ENCODE measurements around the gene DZIP1L. TPM values are rescaled to one million over a fixed set of nuclear protein-coding genes. Genes with fewer than 3 reads are reported as not detected.
"Not testable (repeated sequence)": the region's sequence is repeated elsewhere in the genome, so short reads cannot be mapped to it uniquely, and the experiment has no call there.

The DZIP1L gene
- total RNA-seq, 1 experiment from 2014 or later: 3.8 TPM

DNA sequence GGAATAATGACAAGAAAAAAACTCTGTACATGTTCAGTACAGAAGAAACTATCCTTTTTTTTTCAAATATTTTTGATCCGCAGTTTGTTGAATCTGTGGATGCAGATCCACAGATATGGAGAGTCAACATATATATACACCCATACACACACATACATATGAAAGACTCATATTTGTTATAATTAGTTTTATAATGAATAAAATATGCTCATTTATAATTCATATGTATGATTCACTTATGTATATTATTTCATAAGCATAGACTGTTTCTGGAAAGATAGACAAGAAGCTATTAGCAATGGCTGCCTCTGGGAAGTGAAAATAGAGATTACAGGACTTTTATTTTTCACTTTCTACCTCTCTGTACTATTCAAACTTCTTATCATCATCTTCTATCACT lies 9.8 kb downstream of the DZIP1L start:
- BruUV-seq (replicated peaks): no TSS peak
- Histone ChIP-seq H3K9me3 (ENCODE audit: low read depth, low read length, poor library complexity, severe bottlenecking) (no peaks in the 10 kb centered on the region), H3K36me3 (ENCODE audit: insufficient read depth, low read length, poor library complexity, severe bottlenecking) (no peaks in the 10 kb centered on the region), H3K4me3 (ENCODE audit: low read depth, low read length, poor library complexity, severe bottlenecking) (no peak overlapping the region), H3K4me1 (ENCODE audit: insufficient read depth, low read length, poor library complexity, severe bottlenecking) (no peaks in the 10 kb centered on the region), H3K27ac (ENCODE audit: low read depth, low read length, poor library complexity, severe bottlenecking) (no peak overlapping the region), H3K27me3 (replicated peaks; ENCODE audit: insufficient read depth, low read depth, low read length, poor library complexity) (no peaks in the 10 kb centered on the region)
- ChIA-PET POLR2A (ENCODE audit: low non-redundant PET) (no interaction called here), CTCF (no interaction called here)
- DNase-seq (ENCODE audit: low spot score): no peak
- TF ChIP-seq, protein P1, sequence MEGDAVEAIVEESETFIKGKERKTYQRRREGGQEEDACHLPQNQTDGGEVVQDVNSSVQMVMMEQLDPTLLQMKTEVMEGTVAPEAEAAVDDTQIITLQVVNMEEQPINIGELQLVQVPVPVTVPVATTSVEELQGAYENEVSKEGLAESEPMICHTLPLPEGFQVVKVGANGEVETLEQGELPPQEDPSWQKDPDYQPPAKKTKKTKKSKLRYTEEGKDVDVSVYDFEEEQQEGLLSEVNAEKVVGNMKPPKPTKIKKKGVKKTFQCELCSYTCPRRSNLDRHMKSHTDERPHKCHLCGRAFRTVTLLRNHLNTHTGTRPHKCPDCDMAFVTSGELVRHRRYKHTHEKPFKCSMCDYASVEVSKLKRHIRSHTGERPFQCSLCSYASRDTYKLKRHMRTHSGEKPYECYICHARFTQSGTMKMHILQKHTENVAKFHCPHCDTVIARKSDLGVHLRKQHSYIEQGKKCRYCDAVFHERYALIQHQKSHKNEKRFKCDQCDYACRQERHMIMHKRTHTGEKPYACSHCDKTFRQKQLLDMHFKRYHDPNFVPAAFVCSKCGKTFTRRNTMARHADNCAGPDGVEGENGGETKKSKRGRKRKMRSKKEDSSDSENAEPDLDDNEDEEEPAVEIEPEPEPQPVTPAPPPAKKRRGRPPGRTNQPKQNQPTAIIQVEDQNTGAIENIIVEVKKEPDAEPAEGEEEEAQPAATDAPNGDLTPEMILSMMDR (conservative IDR thresholded peaks at IDR 0.05; ENCODE audit: low read depth, low read length): no peak
- TF ChIP-seq EZH2 (IDR thresholded peaks at IDR 0.05; ENCODE audit: borderline replicate concordance, low read depth, low read length, poor library complexity, severe bottlenecking): no peak
- intact Hi-C loops (cut with micrococcal nuclease; ENCODE audit: unreplicated experiment): no loop called here

DNA sequence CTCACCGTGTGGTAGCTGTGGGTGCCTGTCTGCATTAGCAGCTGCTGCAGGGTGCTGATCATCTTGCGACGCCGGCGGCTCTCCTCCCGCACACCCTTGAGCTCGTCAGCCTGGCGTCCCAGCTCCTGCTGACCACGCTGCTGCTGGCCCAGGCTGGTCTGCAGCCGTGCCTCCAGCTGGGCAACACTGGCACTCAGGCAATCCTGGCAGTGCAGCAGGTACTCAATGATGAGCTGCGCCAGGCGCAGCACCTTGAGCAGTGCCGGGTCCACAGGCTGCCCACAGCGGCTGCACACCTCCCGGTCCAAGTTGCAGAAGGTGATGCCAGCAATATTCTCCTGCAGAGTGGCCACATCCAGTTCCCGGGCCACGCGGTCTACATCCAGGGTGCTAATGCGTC lies 11.9 kb downstream of the DZIP1L start:
- Histone ChIP-seq H3K36me3 (ENCODE audit: insufficient read depth, low read length, poor library complexity, severe bottlenecking) (no peaks in the 10 kb centered on the region), H3K4me1 (ENCODE audit: insufficient read depth, low read length, poor library complexity, severe bottlenecking) (no peaks in the 10 kb centered on the region), H3K9me3 (ENCODE audit: low read depth, low read length, poor library complexity, severe bottlenecking) (no peaks in the 10 kb centered on the region), H3K4me3 (ENCODE audit: low read depth, low read length, poor library complexity, severe bottlenecking) (no peak overlapping the region), H3K27me3 (replicated peaks; ENCODE audit: insufficient read depth, low read depth, low read length, poor library complexity) (no peaks in the 10 kb centered on the region), H3K27ac (ENCODE audit: low read depth, low read length, poor library complexity, severe bottlenecking) (no peak overlapping the region)
- intact Hi-C loops (cut with micrococcal nuclease; ENCODE audit: unreplicated experiment): no loop called here
- ChIA-PET POLR2A (ENCODE audit: low non-redundant PET) (no interaction called here), CTCF (no interaction called here)
- no peak for TF ChIP-seq EZH2 (IDR thresholded peaks at IDR 0.05; ENCODE audit: borderline replicate concordance, low read depth, low read length, poor library complexity, severe bottlenecking)
- TF ChIP-seq, protein P1 (conservative IDR thresholded peaks at IDR 0.05; ENCODE audit: low read depth, low read length): no peak
- DNase-seq (ENCODE audit: low spot score): no peak
- BruUV-seq (replicated peaks): no TSS peak

DNA sequence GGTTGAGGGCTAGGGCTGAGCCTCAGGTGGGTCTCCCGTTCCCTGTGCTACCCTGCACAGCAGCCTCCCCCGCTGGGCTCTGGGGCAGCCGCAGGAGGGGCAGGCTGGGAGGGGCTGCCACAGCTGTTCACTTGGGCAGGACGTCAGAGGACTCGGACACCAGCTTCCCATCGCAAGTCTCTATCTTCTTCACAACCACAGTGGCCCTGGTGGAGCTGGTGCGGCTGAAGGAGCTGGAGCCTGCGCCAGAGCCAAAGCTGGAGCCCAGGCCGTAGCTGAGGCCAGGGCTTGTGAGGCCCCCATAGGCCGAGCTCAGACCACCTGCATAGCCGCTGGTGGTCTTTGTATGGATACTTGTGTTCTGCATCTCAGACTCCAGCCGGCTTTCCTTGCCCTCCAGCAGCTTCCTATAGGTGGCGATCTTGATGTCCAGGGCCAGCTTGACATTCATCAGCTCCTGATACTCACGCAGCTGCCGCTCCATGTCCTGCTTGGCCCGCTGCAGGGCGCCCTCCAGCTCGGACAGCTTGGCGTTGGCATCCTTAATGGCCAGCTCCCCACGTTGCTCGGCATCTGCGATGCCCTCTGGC lies 14.0 kb downstream of the DZIP1L start:
- H3K27ac ChIP-seq (ENCODE audit: low read depth, low read length, poor library complexity, severe bottlenecking); POLR2A ChIA-PET (ENCODE audit: low non-redundant PET); H3K4me3 ChIP-seq (ENCODE audit: low read depth, low read length, poor library complexity, severe bottlenecking); H3K27me3 ChIP-seq (replicated peaks; ENCODE audit: insufficient read depth, low read depth, low read length, poor library complexity); intact Hi-C loops (cut with micrococcal nuclease; ENCODE audit: unreplicated experiment); CTCF ChIA-PET; H3K9me3 ChIP-seq (ENCODE audit: low read depth, low read length, poor library complexity, severe bottlenecking); BruUV-seq (replicated peaks); DNase-seq (ENCODE audit: low spot score); H3K4me1 ChIP-seq (ENCODE audit: insufficient read depth, low read length, poor library complexity, severe bottlenecking); H3K36me3 ChIP-seq (ENCODE audit: insufficient read depth, low read length, poor library complexity, severe bottlenecking): not testable (repeated sequence)
- TF ChIP-seq, protein P1 (conservative IDR thresholded peaks at IDR 0.05; ENCODE audit: low read depth, low read length): peak; percentile 48
